Heart left ventricle (tissue), 13 donors: ENCODE data around the gene ALK.

ENCODE experiments used
- POLR2A ChIP-seq, 2 donors: fragments of 450-650 bp; IDR thresholded peaks; one replicate each; pipeline ENCODE4 v1.6.1; 2017; ENCODE audit warnings: antibody characterized with exemption in 2 of 2, mild to moderate bottlenecking in 2 of 2, moderate library complexity in 2 of 2
- TF ChIP-seq, protein P1 (sequence below), 12 donors: fragments of 200-600 bp; sonication (generic) in 4 of 12; IDR thresholded peaks; one replicate each; pipeline versions ENCODE4 v1.5.0 to v1.8.0; 2018 to 2022; ENCODE audit warnings: antibody characterized with exemption in 12 of 12, mild to moderate bottlenecking in 5 of 12
- donor health status: ischemic (EF 13 %, LVEDD 7.1; RV severe dilation, severe dysfunction).
- donor health status: DM: no; HTN: yes; CAD: no.
- donor health status: DM: no; HTN: no; CAD: no.
- donor health status: ischemic (EF 25% LVEDD 6.9; RV normal size, moderate dysfunction).
- donor health status: ischemic (EF 25% LVEDD 5.7; RV mildly dilated, moderate dysfunction).
- donor health status: ischemic (EF 35%, LVEDD 5.7; RV mildly dilated, moderate dysfunction).
- donor health status: nonischemic (EF 11% LVEDD 7.7; RV severe dilation, severe dysfunction).
- donor health status: DM: yes; HTN: yes; CAD: no.
- donor health status: PGD.
- donor health status: ischemic (EF 29% LVEDD 5.4; RV normal size, mild dysfunction).
- donor health status: nonischemic (EF 23%, LVEDD 6.1; RV moderate dilation, normal function).

- TF ChIP-seq, protein P1, sequence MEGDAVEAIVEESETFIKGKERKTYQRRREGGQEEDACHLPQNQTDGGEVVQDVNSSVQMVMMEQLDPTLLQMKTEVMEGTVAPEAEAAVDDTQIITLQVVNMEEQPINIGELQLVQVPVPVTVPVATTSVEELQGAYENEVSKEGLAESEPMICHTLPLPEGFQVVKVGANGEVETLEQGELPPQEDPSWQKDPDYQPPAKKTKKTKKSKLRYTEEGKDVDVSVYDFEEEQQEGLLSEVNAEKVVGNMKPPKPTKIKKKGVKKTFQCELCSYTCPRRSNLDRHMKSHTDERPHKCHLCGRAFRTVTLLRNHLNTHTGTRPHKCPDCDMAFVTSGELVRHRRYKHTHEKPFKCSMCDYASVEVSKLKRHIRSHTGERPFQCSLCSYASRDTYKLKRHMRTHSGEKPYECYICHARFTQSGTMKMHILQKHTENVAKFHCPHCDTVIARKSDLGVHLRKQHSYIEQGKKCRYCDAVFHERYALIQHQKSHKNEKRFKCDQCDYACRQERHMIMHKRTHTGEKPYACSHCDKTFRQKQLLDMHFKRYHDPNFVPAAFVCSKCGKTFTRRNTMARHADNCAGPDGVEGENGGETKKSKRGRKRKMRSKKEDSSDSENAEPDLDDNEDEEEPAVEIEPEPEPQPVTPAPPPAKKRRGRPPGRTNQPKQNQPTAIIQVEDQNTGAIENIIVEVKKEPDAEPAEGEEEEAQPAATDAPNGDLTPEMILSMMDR (IDR thresholded peaks at IDR 0.05) = no peak
- TF ChIP-seq POLR2A (IDR thresholded peaks at IDR 0.05) = no peak
Measured at GRCh38 chr2:29175338-29175737, 746.0 kb downstream of the ALK start.
